Keratinocyte (primary cell): ENCODE results near the gene DISP1.

Experiments used
- EZH2 ChIP-seq: IDR thresholded peaks from one replicate; pipeline ENCODE4 v1.6.1; 2012; ENCODE audit warnings: inconsistent platforms, mild to moderate bottlenecking, low read length, moderate library complexity
- TF ChIP-seq, protein P1 (sequence below), 3 experiments: IDR thresholded peaks in 1 of 3; conservative IDR thresholded peaks in 1 of 3; optimal IDR thresholded peaks in 1 of 3; 2 replicates in 2 of 3; 3 replicates in 1 of 3; pipeline versions ENCODE3 to v1.5.1; 2011; ENCODE audit warnings: low read length in 3 of 3, mild to moderate bottlenecking in 3 of 3, moderate library complexity in 2 of 3, control low read depth in 1 of 3, inconsistent platforms in 1 of 3; ENCODE audit not compliant: insufficient read depth in 2 of 3; ENCODE audit errors: extremely low read depth in 1 of 3

DNA sequence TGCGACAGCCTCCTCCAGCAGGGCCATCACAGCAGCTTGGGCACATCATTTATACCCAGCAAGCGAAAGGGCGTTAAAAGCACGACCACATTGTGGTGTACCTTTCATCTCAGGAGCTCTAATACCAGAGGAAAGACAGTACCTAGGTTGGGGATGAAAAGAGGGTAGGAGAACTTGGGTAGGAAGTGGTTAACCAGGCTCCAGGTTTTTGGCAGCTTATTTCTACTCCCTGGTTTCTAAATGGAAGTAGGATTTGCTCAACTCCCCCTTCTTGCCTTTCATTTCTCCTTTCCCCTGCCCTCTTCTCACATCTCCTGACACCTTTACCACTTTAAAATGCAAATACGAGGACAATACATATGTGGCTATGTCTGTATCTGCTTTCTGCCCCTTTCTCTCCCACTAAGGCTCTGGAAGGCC lies 47.7 kb upstream of the DISP1 start:
- TF ChIP-seq, protein P1, sequence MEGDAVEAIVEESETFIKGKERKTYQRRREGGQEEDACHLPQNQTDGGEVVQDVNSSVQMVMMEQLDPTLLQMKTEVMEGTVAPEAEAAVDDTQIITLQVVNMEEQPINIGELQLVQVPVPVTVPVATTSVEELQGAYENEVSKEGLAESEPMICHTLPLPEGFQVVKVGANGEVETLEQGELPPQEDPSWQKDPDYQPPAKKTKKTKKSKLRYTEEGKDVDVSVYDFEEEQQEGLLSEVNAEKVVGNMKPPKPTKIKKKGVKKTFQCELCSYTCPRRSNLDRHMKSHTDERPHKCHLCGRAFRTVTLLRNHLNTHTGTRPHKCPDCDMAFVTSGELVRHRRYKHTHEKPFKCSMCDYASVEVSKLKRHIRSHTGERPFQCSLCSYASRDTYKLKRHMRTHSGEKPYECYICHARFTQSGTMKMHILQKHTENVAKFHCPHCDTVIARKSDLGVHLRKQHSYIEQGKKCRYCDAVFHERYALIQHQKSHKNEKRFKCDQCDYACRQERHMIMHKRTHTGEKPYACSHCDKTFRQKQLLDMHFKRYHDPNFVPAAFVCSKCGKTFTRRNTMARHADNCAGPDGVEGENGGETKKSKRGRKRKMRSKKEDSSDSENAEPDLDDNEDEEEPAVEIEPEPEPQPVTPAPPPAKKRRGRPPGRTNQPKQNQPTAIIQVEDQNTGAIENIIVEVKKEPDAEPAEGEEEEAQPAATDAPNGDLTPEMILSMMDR (optimal IDR thresholded peaks at IDR 0.05 in 1 of 3, IDR thresholded peaks at IDR 0.05 in 1 of 3, conservative IDR thresholded peaks at IDR 0.05 in 1 of 3; ENCODE audit: extremely low read depth in 1 of 3, insufficient read depth in 2 of 3, low read length in 3 of 3): no peak
- TF ChIP-seq EZH2: no peak
